ENCODE results near the gene AHDC1.

Gene AHDC1

DNA sequence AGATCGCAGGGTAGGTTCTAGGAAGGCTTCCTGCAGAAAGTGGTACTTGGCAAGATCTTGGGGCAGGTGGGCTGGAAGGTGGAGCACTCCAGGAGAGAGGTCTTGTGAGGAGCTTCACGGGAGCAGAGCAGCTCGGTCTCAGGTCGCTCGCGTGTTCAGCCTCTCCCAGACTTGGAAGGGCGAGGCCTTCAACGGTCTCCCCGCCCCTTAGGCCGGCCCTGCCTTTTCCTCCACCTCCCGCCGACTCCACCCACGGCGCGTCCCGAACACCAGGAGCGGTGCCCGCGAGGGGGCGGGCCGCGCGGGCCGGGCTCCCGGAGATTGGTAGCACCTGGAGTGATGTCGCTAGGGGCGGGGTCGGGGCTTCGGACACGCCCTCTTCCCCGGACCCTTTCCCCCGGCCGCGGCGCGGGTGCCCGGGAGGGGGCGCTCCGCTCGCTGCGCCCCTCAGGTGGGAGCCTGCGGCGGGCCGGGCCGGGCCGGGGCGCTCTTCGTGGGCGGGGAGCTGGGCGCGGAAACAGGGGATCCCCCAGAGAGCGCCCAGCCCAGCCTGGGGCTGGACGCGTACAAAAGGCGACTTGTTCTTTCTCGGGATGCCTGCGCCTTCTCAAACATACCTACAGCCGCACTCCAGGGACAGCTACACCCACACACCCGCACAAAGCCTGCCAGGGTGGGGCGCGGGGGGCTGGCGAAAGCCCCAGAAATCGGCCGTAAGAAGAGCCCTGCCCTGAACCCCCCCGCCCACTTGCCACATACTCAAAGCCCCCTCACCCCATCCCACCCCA is 35.5 kb downstream of the AHDC1 start:
- peak; percentile 85 for FAIRE-seq
- peak; percentile 96 for DNase-seq (ENCODE audit: extremely low spot score, insufficient read length, low read depth)

DNA sequence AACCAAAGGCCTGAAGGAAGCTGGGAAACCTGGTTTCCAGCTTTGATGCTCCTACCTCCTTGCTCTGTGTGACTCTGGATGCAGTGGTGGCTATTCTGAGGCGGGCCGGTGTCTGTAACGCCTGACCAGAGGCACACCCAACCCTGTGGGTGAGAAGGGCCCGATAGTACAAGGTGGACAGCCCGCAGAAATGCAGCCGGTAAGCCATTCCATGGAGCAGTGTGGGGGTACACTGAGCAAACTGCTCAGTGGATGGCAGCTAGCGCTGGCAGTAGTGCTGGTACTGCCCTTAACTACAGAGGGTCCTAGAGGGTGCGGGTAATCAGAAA is 36.0 kb downstream of the AHDC1 start:
- no peak for DNase-seq (ENCODE audit: extremely low spot score, insufficient read length, low read depth)
- FAIRE-seq, result no peak

DNA sequence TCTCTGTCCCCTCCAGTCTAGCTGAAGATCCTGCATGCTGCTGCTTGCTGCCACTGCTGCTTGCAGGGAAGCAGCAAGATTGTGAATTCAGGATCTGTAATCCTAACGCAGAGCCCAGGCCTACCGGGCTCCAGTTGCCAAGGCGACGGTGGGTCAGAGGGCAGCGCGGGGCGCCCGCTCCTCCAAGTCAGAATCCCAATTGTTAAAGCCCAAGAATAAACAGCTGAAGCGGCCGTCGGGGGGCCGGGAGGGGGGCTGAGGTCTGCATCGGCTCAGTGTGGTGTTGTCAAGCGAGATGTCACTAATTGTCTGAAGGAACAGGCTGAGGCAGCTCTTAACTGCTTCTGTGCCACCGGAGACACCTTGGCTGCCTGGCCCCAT is 36.8 kb downstream of the AHDC1 start:
- FAIRE-seq (no peak), DNase-seq (ENCODE audit: extremely low spot score, insufficient read length, low read depth) (no peak)

DNA sequence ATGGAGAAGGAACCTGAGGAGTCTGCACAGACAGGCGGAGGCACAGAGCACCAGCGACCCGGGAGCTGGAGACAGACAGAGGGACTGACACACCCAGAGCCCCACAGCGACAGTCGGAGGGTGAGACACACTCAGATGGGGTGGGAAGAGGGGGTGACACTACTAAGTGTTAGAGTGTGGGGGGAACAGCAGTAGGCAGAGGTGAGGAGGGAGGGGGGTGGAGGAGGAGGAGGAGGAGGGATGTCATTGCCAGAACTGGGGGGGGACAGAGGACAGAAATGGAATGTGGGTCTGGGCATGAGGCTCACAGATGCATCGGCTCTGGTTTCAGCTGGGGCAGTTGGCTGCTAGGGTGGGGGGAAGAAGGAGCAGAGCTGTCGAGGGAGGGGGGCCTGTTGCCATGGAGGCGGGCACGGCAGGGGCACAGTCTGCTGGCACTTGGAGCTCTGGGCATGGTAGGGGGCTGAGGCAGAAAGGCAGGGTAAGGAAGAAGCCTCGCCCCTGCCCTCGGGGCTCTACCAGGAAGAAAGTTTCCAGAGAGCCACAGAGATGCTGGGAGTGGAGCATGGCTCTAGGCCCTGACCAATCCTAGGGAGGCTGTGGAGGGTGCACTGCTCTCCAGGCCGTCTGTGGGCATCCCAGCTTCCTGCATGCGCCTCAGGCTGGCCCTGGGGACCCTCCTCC is 37.3 kb downstream of the AHDC1 start:
- FAIRE-seq, result no peak
- no peak for DNase-seq (ENCODE audit: extremely low spot score, insufficient read length, low read depth)

DNA sequence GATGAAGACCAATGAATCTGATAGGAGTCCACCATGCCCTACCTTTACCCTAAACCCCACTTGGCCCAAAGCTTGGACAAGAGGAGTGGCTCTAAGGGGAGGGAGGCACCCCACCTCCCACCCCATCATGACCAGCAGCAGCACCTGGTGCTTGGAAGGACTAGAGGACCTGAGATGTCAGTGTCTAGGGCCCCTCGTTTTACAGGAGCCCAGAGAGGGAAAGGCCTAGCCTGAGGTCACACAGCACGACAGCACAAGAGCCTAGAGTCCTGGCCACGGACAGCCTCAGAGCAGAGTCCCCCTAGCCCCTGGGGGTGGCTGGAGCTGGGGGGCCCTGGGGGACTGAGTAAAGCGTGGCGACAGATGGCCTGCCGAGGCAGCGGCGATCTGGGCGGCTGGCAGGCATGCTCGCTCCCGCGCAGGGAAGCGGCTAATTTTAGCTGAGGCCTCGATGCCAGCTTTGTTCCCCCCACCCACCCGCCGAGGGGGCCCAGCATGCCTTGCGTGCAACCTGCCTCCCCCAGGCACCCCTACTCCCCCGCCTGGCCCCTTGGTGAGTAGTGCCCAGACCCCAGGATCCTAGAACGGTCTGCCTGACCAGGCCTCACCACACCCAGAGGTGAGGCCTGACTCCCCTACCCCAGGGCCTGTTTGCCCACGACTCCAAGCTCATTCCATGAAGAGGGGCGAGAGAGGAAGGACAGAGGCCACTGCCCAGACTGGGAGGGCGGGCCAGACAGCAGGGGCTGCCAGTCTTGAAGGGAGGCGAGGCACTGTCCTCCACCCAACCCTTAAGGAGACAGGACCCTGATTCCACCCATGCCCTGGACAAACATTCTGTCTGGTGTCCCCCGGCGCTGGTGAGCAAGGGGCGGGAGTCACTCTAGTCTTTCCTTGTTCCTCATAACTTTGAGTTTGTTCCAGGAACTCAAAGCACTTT is 39.0 kb downstream of the AHDC1 start:
- DNase-seq (ENCODE audit: extremely low spot score, insufficient read length, low read depth) (no peak), FAIRE-seq (no peak)

DNA sequence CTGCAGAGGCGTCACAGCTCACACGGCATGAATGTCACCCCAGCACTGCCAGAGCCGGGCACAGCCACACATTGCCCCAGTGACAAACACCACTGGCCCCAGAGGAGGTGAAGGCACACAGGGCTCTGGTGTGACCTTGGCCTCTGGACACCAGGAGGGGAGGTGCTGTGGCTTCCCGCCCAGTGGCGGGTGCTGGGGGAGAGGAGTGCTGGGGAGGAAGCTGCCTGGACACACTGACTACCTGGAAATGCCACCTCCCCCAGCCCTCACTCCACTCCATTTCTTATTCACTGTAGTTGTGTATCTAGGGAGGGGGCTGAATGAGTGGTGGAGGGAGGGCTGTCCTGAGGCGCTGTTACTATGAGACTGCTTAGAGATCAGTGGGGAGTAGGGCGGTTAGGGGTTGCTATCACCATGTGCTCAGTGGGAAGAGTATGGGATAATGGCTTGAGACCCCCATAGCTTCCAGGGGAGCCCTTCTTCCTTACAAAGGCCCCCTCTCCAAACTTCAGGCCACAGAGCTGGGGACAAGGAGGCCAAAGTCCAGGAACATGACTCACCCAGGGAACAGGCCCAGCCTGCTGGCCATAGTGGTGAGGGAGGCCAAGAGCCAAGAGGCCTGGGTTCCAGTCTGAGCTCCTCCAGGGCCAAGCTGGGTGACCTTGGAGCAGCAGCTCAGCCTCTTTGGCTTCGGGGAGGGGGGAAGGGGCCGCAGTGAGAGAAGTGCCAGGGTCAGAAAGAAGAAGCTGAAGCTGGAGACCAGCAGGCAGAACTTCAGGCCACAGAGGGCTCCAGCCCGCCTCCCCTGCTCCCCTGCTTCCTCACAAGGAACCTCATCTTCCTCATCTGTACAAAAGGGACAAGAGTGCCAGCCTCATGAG is 40.1 kb downstream of the AHDC1 start:
- DNase-seq (ENCODE audit: extremely low spot score, insufficient read length, low read depth), result no peak
- FAIRE-seq, result no peak

DNA sequence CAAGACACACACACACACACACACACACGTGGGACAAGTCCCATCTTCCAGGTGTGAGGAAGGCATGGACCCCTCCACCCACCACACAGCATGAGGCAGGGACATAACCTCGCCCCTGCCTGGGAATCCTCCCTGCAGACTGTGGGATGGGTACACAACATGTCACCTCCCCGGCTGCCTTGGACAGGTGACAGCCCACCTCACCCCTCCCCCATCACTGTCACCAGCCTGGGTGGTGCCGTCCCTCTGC is 40.7 kb downstream of the AHDC1 start:
- DNase-seq (ENCODE audit: extremely low spot score, insufficient read length, low read depth), result no peak
- FAIRE-seq, result no peak

DNA sequence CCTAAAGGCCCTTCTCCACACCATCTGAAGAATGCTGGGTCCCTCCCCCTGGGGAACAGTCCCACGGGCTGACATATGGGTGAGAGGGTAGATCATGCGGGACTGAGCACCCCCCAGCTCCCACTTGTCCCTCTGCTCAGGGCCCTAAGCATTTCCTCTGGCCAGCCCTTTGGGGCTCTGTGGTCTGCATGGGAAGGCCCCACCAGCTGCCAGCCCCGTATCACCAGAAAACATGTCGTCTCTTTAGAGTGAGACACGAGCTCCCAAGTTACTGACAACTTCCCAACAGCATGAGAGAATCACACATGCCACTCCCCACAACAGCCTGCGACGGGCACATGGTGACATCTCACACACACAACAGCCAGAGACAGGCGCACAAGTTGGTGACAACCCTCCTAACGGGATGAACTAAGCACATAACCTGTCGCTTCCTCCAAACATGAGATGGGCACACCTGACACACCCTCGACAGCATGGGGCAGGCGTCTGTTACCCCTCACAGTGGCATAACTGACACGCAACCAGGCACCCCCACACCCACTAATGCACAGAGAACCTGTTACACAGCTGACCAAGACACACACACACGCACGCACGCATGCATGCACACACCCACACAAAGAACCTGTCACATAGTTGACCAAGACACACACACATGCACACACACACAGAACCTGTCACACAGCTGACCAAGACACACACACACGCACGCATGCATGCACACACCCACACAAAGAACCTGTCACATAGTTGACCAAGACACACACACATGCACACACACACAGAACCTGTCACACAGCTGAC is 41.2 kb downstream of the AHDC1 start:
- no peak for FAIRE-seq

DNA sequence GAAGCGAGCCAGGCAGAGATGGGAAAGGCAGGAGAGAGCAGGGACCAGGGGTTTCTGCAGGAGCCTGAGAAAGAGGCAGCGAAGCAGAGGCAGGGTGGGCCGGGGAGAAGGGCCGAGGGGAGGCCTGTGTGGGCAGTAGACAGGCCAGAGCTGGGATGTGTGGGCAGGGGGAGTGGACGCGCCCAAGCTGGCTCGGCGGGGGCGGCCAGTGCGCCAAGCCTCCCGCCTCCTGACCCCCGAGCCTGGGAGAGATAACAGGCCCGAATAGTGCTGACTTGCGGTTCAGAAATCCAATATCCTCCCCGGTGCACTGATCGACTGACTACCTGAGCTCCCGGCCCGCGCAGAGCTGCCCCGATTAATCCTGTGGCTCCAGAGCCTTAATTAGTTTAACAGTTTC is 41.9 kb downstream of the AHDC1 start:
- no peak for FAIRE-seq

More for the DNA sequence above, 41.2 kb downstream of the AHDC1 start:
- DNase-seq (ENCODE audit: extremely low spot score, insufficient read length, low read depth), result no peak

DNA sequence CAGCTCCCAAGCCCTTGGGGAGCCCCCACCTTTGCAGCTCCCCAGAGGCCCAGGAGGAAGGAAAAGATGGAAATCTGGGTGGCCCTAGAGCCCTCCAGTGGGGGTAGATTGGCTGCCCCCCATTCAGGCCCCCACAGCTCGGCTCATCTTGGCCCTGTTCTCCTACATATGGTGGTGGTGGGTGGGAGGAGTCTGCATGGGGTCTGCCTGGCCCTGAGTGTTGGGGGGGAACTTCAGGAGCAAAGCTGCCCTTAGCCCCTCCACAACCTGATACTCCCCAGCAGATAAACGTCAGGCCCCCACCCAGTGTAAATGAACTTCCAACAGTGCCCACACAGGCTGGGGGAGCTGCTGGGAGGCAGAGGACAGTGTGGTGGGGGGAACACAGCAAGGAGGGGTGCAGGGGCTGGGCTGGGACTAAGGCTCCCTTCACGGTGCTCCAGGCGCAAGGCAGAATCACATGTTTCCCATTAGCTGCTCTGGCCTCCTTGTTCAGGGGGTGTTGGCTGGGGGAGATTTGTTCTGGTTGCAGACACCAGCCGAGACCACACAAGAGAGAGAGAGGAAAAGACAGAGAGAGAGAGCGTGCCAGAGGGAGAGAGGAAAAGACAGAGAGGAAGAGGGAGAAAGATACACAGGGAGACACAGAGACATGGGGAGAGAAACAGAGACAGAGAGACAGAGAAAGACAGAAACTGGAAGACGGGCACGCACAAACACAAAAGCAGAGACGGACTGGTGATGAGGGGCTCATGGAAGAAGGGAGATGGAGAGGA is 42.6 kb downstream of the AHDC1 start:
- no peak for DNase-seq (ENCODE audit: extremely low spot score, insufficient read length, low read depth)
- no peak for FAIRE-seq

More for the DNA sequence above, 41.9 kb downstream of the AHDC1 start:
- DNase-seq (ENCODE audit: extremely low spot score, insufficient read length, low read depth), result no peak

DNA sequence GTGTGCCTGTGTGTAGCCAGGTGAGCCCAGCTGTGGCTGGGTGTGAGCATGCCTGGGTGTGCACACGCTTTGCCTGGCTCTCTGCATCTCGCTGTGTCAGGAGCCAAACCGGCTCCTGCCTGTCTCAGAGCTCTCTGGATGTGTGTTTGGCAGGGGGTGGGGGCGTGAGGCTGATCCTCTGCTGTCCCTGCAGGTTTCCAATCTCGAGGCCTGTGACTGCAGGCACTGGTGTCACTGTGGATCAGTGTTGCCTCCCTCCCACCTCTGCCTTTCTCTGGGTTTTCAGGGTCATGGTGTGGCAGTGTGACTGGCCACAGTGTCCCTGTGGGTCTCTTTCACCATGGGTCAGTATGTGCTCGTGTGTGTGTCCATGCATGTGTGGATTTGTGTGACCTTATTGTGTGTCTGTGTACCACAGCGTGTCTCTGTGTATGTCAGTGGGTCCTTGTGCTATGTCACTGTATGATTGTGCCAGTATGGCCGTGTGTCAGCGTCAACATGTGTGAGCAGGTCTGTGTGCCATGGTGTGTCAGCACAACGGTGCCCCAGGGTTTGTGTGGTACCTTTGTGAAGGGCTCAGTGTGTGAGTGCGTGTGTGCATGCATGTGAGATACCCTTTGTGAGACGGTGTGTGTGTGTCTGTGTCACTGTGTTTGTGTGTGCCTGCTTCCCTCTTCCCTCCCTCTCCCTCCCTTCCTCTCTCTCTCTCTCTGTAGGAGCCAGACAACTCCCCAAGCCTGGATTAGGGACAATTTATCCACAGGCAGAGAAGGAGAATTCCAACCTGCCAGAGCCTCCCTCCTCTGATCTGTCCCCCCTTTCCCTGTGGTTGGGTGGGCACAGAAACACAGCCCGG is 43.4 kb downstream of the AHDC1 start:
- no peak for DNase-seq (ENCODE audit: extremely low spot score, insufficient read length, low read depth)
- FAIRE-seq, result no peak

DNA sequence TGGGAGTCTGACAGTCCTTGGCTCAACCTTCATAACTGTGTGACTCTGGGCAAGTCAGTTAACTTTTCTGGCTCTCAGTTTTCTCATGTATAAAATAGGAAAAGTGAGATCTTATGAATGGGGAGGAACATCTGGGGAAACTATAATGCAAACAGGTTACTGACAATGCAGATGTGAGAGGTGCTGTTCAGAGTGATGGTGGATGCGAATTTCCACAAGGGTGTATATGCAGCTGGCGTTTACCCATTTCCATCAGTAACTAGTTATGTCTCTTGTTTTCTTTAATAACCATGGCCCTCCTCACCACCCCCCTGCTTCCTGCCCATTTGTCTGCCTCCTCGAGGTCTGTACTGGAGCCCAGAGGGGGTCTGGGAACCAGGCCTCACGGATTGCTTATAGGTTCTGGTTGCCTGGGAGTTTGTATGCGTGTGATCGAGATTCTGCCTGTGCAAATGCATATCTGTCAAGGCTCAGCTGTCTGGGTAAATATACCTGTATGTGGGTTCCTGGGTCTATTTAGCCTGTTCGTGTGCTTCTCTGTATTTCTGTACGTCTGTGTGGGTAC is 44.4 kb downstream of the AHDC1 start:
- FAIRE-seq, result no peak
- no peak for DNase-seq (ENCODE audit: extremely low spot score, insufficient read length, low read depth)

DNA sequence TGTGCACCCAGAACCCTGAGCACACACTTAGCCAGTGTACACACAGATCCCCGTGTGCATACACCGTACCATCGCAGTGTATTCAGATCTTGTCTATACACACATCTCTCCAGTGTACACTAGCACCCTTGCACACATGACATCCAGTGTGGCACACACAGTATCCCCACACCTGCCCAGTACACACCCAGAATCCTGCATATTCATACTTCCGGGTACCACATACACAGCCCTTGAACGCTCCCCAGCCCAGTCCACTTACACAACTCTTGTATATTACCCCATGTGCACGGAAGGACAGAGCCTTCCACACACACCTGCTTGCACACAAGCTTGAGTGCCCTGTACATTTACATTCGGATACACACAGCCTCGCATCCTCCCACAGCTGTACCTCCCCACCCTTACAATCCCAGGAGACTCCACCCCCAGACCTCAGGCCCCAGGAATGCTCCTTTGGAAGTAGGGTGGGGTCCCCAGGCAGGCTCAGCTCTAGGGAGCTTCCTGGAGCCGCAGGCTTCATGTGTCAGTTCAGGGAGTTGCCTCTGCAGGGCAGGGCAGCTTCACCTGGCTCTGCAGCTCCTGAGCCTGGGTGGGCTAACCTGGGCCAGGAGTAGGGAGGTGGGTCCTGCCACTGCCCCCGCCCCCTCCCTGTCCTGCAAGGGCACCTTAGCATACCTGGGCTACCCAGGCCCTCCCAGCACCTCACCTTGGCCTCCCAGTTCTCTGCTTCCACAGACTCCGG is 46.2 kb downstream of the AHDC1 start:
- FAIRE-seq, result no peak
- DNase-seq (ENCODE audit: extremely low spot score, insufficient read length, low read depth), result no peak

DNA sequence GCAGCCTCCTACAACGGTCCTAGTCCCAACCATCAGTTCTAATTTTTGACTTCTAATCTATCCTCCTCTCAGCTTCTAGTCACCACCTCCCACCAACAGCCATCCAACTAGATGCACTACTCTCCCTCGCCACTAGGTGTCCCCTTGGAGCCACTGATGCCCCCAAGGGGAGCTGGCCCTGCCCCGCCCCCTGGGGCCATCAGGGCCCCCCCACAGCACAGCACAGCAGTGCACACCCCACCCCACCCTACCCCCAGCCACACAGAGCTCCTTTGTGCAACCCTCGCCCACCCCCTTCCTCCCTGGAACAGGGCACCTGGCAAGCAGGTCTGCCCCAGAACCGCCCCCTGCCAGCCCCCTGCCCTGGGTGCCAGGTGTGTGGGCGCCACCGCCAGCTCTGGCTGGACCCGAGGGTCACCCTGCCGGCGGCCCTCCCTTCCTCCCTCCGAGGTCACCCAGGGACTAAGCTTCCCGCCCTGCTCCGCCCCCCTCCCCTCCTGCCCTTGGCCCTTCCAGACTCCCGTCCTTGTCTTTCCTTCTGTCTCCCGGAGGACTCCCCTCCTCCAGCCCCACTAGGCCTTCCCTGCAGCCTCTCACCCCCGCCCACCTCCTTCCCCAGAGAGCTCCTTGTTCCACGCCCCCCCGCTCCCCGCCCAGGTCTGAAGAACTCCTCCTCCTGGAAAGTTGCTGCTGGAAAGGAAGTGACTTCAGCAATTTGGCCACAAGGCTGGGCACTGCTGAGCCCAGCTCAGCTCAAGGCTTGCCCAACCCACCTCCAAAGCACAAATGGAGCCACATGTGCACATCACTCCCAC is 47.0 kb downstream of the AHDC1 start:
- DNase-seq (ENCODE audit: extremely low spot score, insufficient read length, low read depth), result peak; percentile 76
- FAIRE-seq, result peak; percentile 60

DNA sequence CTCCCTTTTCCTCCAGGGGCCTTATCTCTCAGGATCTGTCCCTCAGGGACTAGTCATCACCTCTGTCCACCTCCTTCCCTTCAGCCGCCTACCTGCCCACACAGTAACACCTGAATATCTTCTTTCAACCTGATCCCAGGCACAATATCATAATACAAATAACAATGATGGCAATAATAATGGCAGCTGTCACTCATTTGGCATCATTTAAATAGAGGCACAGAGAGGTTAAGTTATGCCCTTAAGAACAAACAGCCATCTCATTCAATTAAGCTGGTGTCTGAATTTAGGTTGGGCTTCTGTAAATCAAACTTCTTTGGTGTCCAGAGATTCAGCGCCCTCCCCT is 47.5 kb downstream of the AHDC1 start:
- FAIRE-seq (no peak), DNase-seq (ENCODE audit: extremely low spot score, insufficient read length, low read depth) (no peak)
